GM12878 (cell line): ENCODE data around the gene GPRC5B. TPM values are rescaled to one million over a fixed set of nuclear protein-coding genes. Genes with fewer than 3 reads are reported as not detected.

Experiments used
- ATAC-seq: fragments of 200-7000 bp; cut with Tn5 transposase; 3 replicates; pipeline ENCODE4 v1.9.1; 2020; ENCODE audit warnings: mild to moderate bottlenecking, moderate library complexity
- BruUV-seq: library from RNA; stranded (reverse); fragments of 400-500 nt; replicated peaks from 2 replicates; lab custom pipeline; 2021; lab: Mats Ljungman, UMichigan
- CTCF ChIA-PET: fragments of 300-600 bp; sonication (Branson Sonifier 250); formaldehyde crosslinking; extraction: SDS; loops from one replicate; lab custom pipeline; 2021; ENCODE audit warnings: inconsistent platforms; lab: Yijun Ruan, JAX
- POLR2A ChIA-PET: fragments of 350-600 bp; formaldehyde crosslinking; extraction: SDS; loops from one replicate; lab custom pipeline; 2021; ENCODE audit warnings: inconsistent platforms; lab: Charles Lee
- RAD21 ChIA-PET: fragments of 300-600 bp; sonication (Branson Sonifier 250); formaldehyde crosslinking; loops from one replicate; lab custom pipeline; 2023; ENCODE audit warnings: antibody characterized with exemption; ENCODE audit not compliant: unreplicated experiment; lab: Charles Lee
- SMC1A ChIA-PET: fragments of 300-600 bp; sonication (Branson Sonifier 250); formaldehyde crosslinking; loops from one replicate; lab custom pipeline; 2023; ENCODE audit not compliant: unreplicated experiment, uncharacterized antibody; lab: Charles Lee
- DNase-seq: peaks from one replicate; pipeline ENCODE4 v3.0.0-alpha.2; 2011; ENCODE audit warnings: low read depth, low spot score
- FAIRE-seq: peaks from 3 replicates; lab custom pipeline; 2011; peaks lifted over from hg19 to GRCh38; lab: Jason Lieb, UNC
- H2AFZ ChIP-seq: 2 replicates; pipeline ENCODE4 v1.6.0; 2011; ENCODE audit warnings: low read depth, low read length, control low read depth; ENCODE audit not compliant: control insufficient read depth
- H3K27ac ChIP-seq: 2 replicates; pipeline ENCODE4 v1.5.1; 2011; ENCODE audit warnings: control low read depth; ENCODE audit not compliant: control insufficient read depth, insufficient read depth
- H3K27me3 ChIP-seq, 2 experiments: replicated peaks in 1 of 2; 2 replicates each; pipeline versions ENCODE4 v1.6.0 to v1.6.1; 2011; ENCODE audit warnings: low read length in 1 of 2; ENCODE audit not compliant: control insufficient read depth in 2 of 2, insufficient read depth in 2 of 2
- H3K36me3 ChIP-seq, 2 experiments: 2 replicates each; pipeline ENCODE4 v1.5.1; 2011; ENCODE audit warnings: low read length in 1 of 2; ENCODE audit not compliant: control insufficient read depth in 2 of 2, insufficient read depth in 2 of 2
- H3K4me1 ChIP-seq: 2 replicates; pipeline ENCODE4 v1.6.1; 2011; ENCODE audit warnings: mild to moderate bottlenecking, low read length, moderate library complexity, mixed read lengths; ENCODE audit not compliant: control insufficient read depth, insufficient read depth
- H3K4me2 ChIP-seq: 2 replicates; pipeline ENCODE4 v1.6.0; 2011; ENCODE audit warnings: control low read depth; ENCODE audit not compliant: control insufficient read depth, insufficient read depth
- H3K4me3 ChIP-seq: fragments of 200-600 bp; sonication (generic); 2 replicates; pipeline ENCODE4 v1.5.1; 2016
- H3K79me2 ChIP-seq: 2 replicates; pipeline ENCODE4 v1.6.0; 2011; ENCODE audit warnings: low read length; ENCODE audit not compliant: control insufficient read depth, insufficient read depth
- H3K9ac ChIP-seq: 2 replicates; pipeline ENCODE4 v1.8.0; 2011; ENCODE audit warnings: low read length, control low read depth, mixed read lengths; ENCODE audit not compliant: control insufficient read depth, insufficient read depth
- H3K9me3 ChIP-seq: replicated peaks from 3 replicates; pipeline ENCODE4 v1.5.1; 2011; ENCODE audit warnings: mild to moderate bottlenecking, low read length; ENCODE audit not compliant: control insufficient read depth, insufficient read depth
- H4K20me1 ChIP-seq: 2 replicates; pipeline ENCODE4 v1.6.0; 2011; ENCODE audit not compliant: control insufficient read depth, insufficient read depth
- CBX5 ChIP-seq: sonication (generic); IDR thresholded peaks from 2 replicates; pipeline ENCODE4 v1.6.1; 2016; ENCODE audit warnings: low read depth, moderate library complexity, mild to moderate bottlenecking, inconsistent platforms
- CHD4 ChIP-seq: fragments of 200-600 bp; sonication (generic); IDR thresholded peaks from 2 replicates; pipeline ENCODE4 v1.6.1; 2016; ENCODE audit warnings: mild to moderate bottlenecking
- IKZF2 ChIP-seq, 2 experiments: fragments of 450-650 bp; IDR thresholded peaks; 2 replicates each; pipeline ENCODE4 v1.6.1; 2017; ENCODE audit warnings: mild to moderate bottlenecking in 2 of 2, moderate library complexity in 2 of 2
- IRF3 ChIP-seq: fragments of 450-650 bp; IDR thresholded peaks from 2 replicates; pipeline ENCODE4 v1.6.1; 2014; ENCODE audit warnings: mild to moderate bottlenecking
- LARP7 ChIP-seq: fragments of 450-650 bp; IDR thresholded peaks from 2 replicates; pipeline ENCODE4 v1.6.1; 2017; ENCODE audit warnings: mild to moderate bottlenecking
- MTA3 ChIP-seq: IDR thresholded peaks from 2 replicates; pipeline ENCODE4 v1.6.1; 2012; ENCODE audit warnings: low read length, inconsistent platforms, borderline replicate concordance
- MYB ChIP-seq: fragments of 150-350 bp; IDR thresholded peaks from 2 replicates; pipeline ENCODE4 v1.6.1; 2014; ENCODE audit warnings: mild to moderate bottlenecking, low read depth, low read length, borderline replicate concordance
- PAX5 ChIP-seq: IDR thresholded peaks from 2 replicates; pipeline ENCODE4 v1.6.1; 2011; ENCODE audit warnings: low read depth, low read length, borderline replicate concordance
- SREBF1 ChIP-seq: IDR thresholded peaks from 2 replicates; pipeline ENCODE4 v1.6.1; 2012; ENCODE audit warnings: mild to moderate bottlenecking, low read length
- TAF1 ChIP-seq: IDR thresholded peaks from 2 replicates; pipeline ENCODE4 v1.6.1; 2011; ENCODE audit warnings: mild to moderate bottlenecking, low read depth, low read length, borderline replicate concordance
- TCF12 ChIP-seq: IDR thresholded peaks from 2 replicates; pipeline ENCODE4 v1.6.1; 2011; ENCODE audit warnings: low read depth, mild to moderate bottlenecking, low read length
- TCF7 ChIP-seq: IDR thresholded peaks from 2 replicates; pipeline ENCODE4 v1.6.1; 2014; ENCODE audit warnings: antibody characterized with exemption, borderline replicate concordance
- USF1 ChIP-seq: IDR thresholded peaks from 2 replicates; pipeline ENCODE4 v1.6.1; 2011; ENCODE audit warnings: borderline replicate concordance, low read depth, mild to moderate bottlenecking, moderate library complexity, mixed read lengths, low read length; ENCODE audit not compliant: insufficient read depth; ENCODE audit errors: extremely low read length
- YBX1 ChIP-seq: fragments of 450-650 bp; IDR thresholded peaks from 2 replicates; pipeline ENCODE4 v1.6.1; 2016; ENCODE audit warnings: antibody characterized with exemption
- ZBED1 ChIP-seq: IDR thresholded peaks from 2 replicates; pipeline ENCODE4 v1.6.1; 2016; ENCODE audit warnings: borderline replicate concordance
- ZNF622 ChIP-seq: fragments of 450-650 bp; IDR thresholded peaks from 2 replicates; pipeline ENCODE4 v1.6.1; 2017; ENCODE audit warnings: mild to moderate bottlenecking, inconsistent platforms
- WGBS: methylation state at CpG from one replicate; pipeline ENCODE4 v1.1.6; 2016; ENCODE audit warnings: low lambda C conversion rate; ENCODE audit not compliant: insufficient replicate concordance, insufficient coverage; ENCODE audit errors: missing lambda C conversion rate; 5-methylcytosine and 5-hydroxymethylcytosine counted together
- in situ Hi-C: fragments of 300-500 bp; cut with MboI; formaldehyde crosslinking; loops from 9 replicates; pipeline ENCODE4 v1.14.3; 2018; ENCODE audit warnings: mixed read lengths
- intact Hi-C: fragments of 100-400 bp; cut with micrococcal nuclease; formaldehyde crosslinking; loops from one replicate; pipeline ENCODE4 v1.14.2; 2022; ENCODE audit not compliant: unreplicated experiment
- polyA plus RNA-seq, 11 experiments: library from polyadenylated mRNA; depleted of rRNA in 4 of 11; unstranded in 6 of 11; stranded (reverse) in 5 of 11; fragments of >200 nt; fragmentation: Nextera tagmentation in 4 of 11; fragmentation: Illumina TruSeq in 1 of 11; extraction: Ambion mirVana in 4 of 11; extraction: Trizol in 1 of 11; gene quantifications; 1 replicate in 1 of 11; 2 replicates in 10 of 11; pipeline versions ENCODE4 v1.2.1 to v1.2.3, GENCODE V29; 2011 to 2016; ENCODE audit warnings: inconsistent platforms in 2 of 11, missing spikeins in 2 of 11, low read depth in 1 of 11
- total RNA-seq, 4 experiments: library from RNA; depleted of rRNA in 3 of 4; stranded (reverse); fragments of >200 nt in 3 of 4; fragmentation: Illumina TruSeq in 1 of 4; extraction: Trizol in 1 of 4; gene quantifications; 2 replicates each; pipeline versions ENCODE4 v1.2.1 to v1.2.3, GENCODE V29; 2013 to 2021
- TF ChIP-seq, protein P1 (sequence below): fragments of 450-650 bp; formaldehyde crosslinking; IDR thresholded peaks from 2 replicates; pipeline ENCODE4 v1.4.0; 2022; ENCODE audit warnings: mild to moderate bottlenecking, moderate library complexity
- TF ChIP-seq, protein P2 (sequence below): fragments of 450-650 bp; IDR thresholded peaks from 2 replicates; pipeline ENCODE4 v1.6.1; 2017; ENCODE audit warnings: mild to moderate bottlenecking

The GPRC5B gene
- total and polyA plus RNA-seq, 10 of the 15 experiments (the other 5 are each of a cell fraction or from before 2014, with no cell fraction given): 0.01 to 0.42 (median 0.15) TPM; not detected in 2

DNA sequence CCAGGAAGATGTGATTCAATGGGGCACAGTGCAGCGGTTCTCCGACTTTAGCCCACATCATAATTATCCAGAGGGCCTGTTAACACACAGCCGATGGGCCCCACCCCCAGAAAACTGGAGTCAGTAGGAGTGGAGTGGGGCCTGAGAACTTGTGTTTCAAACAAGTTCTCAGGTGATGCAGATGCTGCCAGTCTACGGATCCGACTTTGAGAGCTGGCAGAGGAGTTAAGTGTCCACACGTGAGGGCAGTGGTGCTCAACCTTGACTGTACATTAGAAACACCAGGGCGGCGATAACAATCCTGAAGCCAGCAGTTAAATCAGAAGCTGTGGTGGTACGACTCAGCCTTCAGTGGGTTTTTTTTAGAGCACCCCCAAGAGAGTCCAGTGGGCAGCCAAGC lies 75.0 kb downstream of the GPRC5B start:
- intact Hi-C loops: loop anchor here (10.0 kb wide), 1 partner anchor 45 kb away; no protein-coding TSS in a partner anchor
- no peak overlapping the region for H3K27ac ChIP-seq
- no peak overlapping the region for H3K9ac ChIP-seq
- H3K4me2 ChIP-seq: no peak overlapping the region
- H3K27me3 ChIP-seq: no peaks in the 10 kb centered on the region
- ChIA-PET SMC1A (no interaction called here), CTCF (no interaction called here), POLR2A (no interaction called here), RAD21 (interaction anchor here (0.6 kb wide), 1 partner anchor 600 kb away, joined by 3 read pairs; no protein-coding TSS in a partner anchor)
- no peaks in the 10 kb centered on the region for H3K36me3 ChIP-seq
- no peaks in the 10 kb centered on the region for H3K79me2 ChIP-seq
- BruUV-seq: no TSS peak
- in situ Hi-C loops: no loop called here
- peaks cover 4% of the 10 kb centered on the region; the same call in 1 of the 3 replicates for H3K9me3 ChIP-seq
- 68% methylated on average over 9 of the region's 9 CpGs for WGBS
- no peak for TF ChIP-seq MTA3
- no peak for TF ChIP-seq CBX5
- TF ChIP-seq ZBED1: no peak
- TF ChIP-seq LARP7: no peak
- TF ChIP-seq USF1: no peak
- TF ChIP-seq SREBF1: no peak
- no peak for TF ChIP-seq TAF1
- TF ChIP-seq IRF3: no peak
- TF ChIP-seq IKZF2 (IDR thresholded peaks at IDR 0.05): no peak
- no peak for TF ChIP-seq ZNF622
- TF ChIP-seq TCF12: no peak
- TF ChIP-seq MYB: no peak
- TF ChIP-seq, protein P1, sequence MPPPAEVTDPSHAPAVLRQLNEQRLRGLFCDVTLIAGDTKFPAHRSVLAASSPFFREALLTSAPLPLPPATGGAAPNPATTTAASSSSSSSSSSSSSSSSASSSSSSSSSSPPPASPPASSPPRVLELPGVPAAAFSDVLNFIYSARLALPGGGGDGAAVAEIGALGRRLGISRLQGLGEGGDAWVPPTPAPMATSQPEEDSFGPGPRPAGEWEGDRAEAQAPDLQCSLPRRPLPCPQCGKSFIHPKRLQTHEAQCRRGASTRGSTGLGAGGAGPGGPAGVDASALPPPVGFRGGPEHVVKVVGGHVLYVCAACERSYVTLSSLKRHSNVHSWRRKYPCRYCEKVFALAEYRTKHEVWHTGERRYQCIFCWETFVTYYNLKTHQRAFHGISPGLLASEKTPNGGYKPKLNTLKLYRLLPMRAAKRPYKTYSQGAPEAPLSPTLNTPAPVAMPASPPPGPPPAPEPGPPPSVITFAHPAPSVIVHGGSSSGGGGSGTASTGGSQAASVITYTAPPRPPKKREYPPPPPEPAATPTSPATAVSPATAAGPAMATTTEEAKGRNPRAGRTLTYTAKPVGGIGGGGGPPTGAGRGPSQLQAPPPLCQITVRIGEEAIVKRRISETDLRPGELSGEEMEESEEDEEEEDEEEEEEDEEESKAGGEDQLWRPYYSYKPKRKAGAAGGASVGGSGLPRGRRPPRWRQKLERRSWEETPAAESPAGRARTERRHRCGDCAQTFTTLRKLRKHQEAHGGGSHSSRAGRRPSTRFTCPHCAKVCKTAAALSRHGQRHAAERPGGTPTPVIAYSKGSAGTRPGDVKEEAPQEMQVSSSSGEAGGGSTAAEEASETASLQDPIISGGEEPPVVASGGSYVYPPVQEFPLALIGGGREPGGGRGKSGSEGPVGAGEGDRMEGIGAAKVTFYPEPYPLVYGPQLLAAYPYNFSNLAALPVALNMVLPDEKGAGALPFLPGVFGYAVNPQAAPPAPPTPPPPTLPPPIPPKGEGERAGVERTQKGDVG (CRISPR knock-in tag): no peak
- TF ChIP-seq, protein P2, sequence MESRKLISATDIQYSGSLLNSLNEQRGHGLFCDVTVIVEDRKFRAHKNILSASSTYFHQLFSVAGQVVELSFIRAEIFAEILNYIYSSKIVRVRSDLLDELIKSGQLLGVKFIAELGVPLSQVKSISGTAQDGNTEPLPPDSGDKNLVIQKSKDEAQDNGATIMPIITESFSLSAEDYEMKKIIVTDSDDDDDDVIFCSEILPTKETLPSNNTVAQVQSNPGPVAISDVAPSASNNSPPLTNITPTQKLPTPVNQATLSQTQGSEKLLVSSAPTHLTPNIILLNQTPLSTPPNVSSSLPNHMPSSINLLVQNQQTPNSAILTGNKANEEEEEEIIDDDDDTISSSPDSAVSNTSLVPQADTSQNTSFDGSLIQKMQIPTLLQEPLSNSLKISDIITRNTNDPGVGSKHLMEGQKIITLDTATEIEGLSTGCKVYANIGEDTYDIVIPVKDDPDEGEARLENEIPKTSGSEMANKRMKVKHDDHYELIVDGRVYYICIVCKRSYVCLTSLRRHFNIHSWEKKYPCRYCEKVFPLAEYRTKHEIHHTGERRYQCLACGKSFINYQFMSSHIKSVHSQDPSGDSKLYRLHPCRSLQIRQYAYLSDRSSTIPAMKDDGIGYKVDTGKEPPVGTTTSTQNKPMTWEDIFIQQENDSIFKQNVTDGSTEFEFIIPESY: no peak
- no peak for TF ChIP-seq PAX5
- TF ChIP-seq YBX1: no peak
- no peak for TF ChIP-seq CHD4
- no peak for TF ChIP-seq TCF7
- ATAC-seq: no peak
- H2AFZ ChIP-seq: no peak overlapping the region
- FAIRE-seq: no peak
- H4K20me1 ChIP-seq: no peaks in the 10 kb centered on the region
- H3K4me3 ChIP-seq: no peak overlapping the region
- peaks cover 4% of the 10 kb centered on the region; the same call in 1 of the 2 replicates for H3K4me1 ChIP-seq
- DNase-seq: no peak
